Upper lobe of left lung (tissue), 4 donors: ENCODE data around the gene POFUT2.

Source experiments
- EP300 ChIP-seq, 4 donors: sonication (generic); formaldehyde crosslinking; IDR thresholded peaks; one replicate each; pipeline ENCODE4 v1.5.1; 2017; ENCODE audit warnings: antibody characterized with exemption in 4 of 4, control low read depth in 2 of 4
- POLR2A ChIP-seq, 4 donors: fragments of 450-650 bp; IDR thresholded peaks; one replicate each; pipeline ENCODE4 v1.5.1; 2016 to 2017; ENCODE audit warnings: antibody characterized with exemption in 4 of 4, mild to moderate bottlenecking in 2 of 4
- POLR2AphosphoS5 ChIP-seq, 2 donors: sonication (generic); formaldehyde crosslinking; IDR thresholded peaks; one replicate each; pipeline ENCODE4 v1.5.1; 2017; ENCODE audit warnings: antibody characterized with exemption in 2 of 2
- TF ChIP-seq, protein P1 (sequence below), 6 experiments: fragments of 450-650 bp in 4 of 6; fragments of 200-600 bp in 2 of 6; sonication (generic) in 2 of 6; IDR thresholded peaks; one replicate each; pipeline ENCODE4 v1.5.1; 2016 to 2019; ENCODE audit warnings: antibody characterized with exemption in 6 of 6

DNA sequence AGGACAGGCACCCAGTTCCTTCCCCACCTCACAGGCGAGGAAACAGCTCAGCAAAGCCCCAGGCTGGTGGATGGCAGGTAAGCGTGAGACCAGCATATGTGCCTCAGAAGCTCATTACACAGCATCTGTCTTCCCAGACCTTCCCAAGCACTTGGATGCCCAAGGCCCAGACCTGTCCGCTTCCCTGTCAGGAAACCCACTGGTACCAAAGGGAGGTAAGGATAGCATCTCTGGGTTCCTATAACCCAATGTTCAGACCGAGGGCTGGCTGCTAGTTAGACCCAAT is 3.3 kb downstream of the POFUT2 start:
- TF ChIP-seq POLR2A (IDR thresholded peaks at IDR 0.05) (no peak), POLR2AphosphoS5 (IDR thresholded peaks at IDR 0.05) (no peak), EP300 (IDR thresholded peaks at IDR 0.05) (no peak)
- TF ChIP-seq, protein P1, sequence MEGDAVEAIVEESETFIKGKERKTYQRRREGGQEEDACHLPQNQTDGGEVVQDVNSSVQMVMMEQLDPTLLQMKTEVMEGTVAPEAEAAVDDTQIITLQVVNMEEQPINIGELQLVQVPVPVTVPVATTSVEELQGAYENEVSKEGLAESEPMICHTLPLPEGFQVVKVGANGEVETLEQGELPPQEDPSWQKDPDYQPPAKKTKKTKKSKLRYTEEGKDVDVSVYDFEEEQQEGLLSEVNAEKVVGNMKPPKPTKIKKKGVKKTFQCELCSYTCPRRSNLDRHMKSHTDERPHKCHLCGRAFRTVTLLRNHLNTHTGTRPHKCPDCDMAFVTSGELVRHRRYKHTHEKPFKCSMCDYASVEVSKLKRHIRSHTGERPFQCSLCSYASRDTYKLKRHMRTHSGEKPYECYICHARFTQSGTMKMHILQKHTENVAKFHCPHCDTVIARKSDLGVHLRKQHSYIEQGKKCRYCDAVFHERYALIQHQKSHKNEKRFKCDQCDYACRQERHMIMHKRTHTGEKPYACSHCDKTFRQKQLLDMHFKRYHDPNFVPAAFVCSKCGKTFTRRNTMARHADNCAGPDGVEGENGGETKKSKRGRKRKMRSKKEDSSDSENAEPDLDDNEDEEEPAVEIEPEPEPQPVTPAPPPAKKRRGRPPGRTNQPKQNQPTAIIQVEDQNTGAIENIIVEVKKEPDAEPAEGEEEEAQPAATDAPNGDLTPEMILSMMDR (IDR thresholded peaks at IDR 0.05) = no peak
